BLaER1 (cell line): ENCODE data around the gene ADAP1.
"Not testable (repeated sequence)": the region's sequence is repeated elsewhere in the genome, so short reads cannot be mapped to it uniquely, and the experiment has no call there.

Experiments
- H3K27ac ChIP-seq: shearing (Covaris generic); formaldehyde crosslinking; 2 replicates; pipeline ENCODE4 v1.8.1; 2022
- H3K27me3 ChIP-seq: shearing (Covaris generic); formaldehyde crosslinking; 2 replicates; pipeline ENCODE4 v1.8.1; 2022
- H3K36me3 ChIP-seq: shearing (Covaris generic); formaldehyde crosslinking; 2 replicates; pipeline ENCODE4 v1.8.1; 2022
- H3K4me1 ChIP-seq: shearing (Covaris generic); formaldehyde crosslinking; 2 replicates; pipeline ENCODE4 v1.8.1; 2022
- H3K4me2 ChIP-seq: shearing (Covaris generic); formaldehyde crosslinking; 2 replicates; pipeline ENCODE4 v1.8.1; 2022
- H3K4me3 ChIP-seq: shearing (Covaris generic); formaldehyde crosslinking; 2 replicates; pipeline ENCODE4 v1.8.1; 2022
- H3K9ac ChIP-seq: shearing (Covaris generic); formaldehyde crosslinking; 2 replicates; pipeline ENCODE4 v1.8.1; 2022
- H3K9me3 ChIP-seq: shearing (Covaris generic); formaldehyde crosslinking; 2 replicates; pipeline ENCODE4 v1.8.1; 2022
- H4K20me1 ChIP-seq: shearing (Covaris generic); formaldehyde crosslinking; 2 replicates; pipeline ENCODE4 v1.8.1; 2022
- Cebpa-rat ChIP-seq: shearing (Covaris generic); IDR thresholded peaks from 2 replicates; pipeline ENCODE4 v1.8.1; 2022

Gene ADAP1

GRCh38 chr7:951881-952547, 2.5 kb downstream of the ADAP1 start:
- H3K27ac ChIP-seq: peak overlapping the region; percentile 81
- H3K36me3 ChIP-seq: peaks cover 12% of the 10 kb centered on the region
- H4K20me1 ChIP-seq: peaks cover 39% of the 10 kb centered on the region
- TF ChIP-seq Cebpa-rat: no peak
- H3K4me1 ChIP-seq: peaks cover 71% of the 10 kb centered on the region
- H3K9me3 ChIP-seq: no peaks in the 10 kb centered on the region
- no peak overlapping the region for H3K9ac ChIP-seq
- peak overlapping the region; percentile 99 for H3K4me2 ChIP-seq
- no peaks in the 10 kb centered on the region for H3K27me3 ChIP-seq
- H3K4me3 ChIP-seq: no peak overlapping the region

- Histone ChIP-seq H3K36me3 (peaks cover 26% of the 10 kb centered on the region), H3K27ac (peak overlapping the region; percentile 20), H3K27me3 (no peaks in the 10 kb centered on the region), H3K4me3 (no peak overlapping the region), H3K9me3 (no peaks in the 10 kb centered on the region), H3K4me1 (peaks cover 47% of the 10 kb centered on the region), H4K20me1 (peaks cover 59% of the 10 kb centered on the region), H3K9ac (no peak overlapping the region; the same call in 1 of the 2 replicates), H3K4me2 (peak overlapping the region; percentile 63)
- no peak for TF ChIP-seq Cebpa-rat
These were observed 5.2 kb downstream of the ADAP1 start for GRCh38 chr7:949021-949934.

GRCh38 chr7:947391-948210, 6.9 kb downstream of the ADAP1 start:
- H3K4me3 ChIP-seq: no peak overlapping the region
- H4K20me1 ChIP-seq: peaks cover 53% of the 10 kb centered on the region
- H3K9me3 ChIP-seq: no peaks in the 10 kb centered on the region
- H3K27me3 ChIP-seq: peaks cover 4% of the 10 kb centered on the region; the same call in 1 of the 2 replicates
- no peak overlapping the region for H3K27ac ChIP-seq
- H3K9ac ChIP-seq: no peak overlapping the region
- no peak overlapping the region for H3K4me2 ChIP-seq
- TF ChIP-seq Cebpa-rat: no peak
- H3K4me1 ChIP-seq: peaks cover 35% of the 10 kb centered on the region
- peaks cover 26% of the 10 kb centered on the region for H3K36me3 ChIP-seq

- Histone ChIP-seq H3K4me2 (no peak overlapping the region), H3K9me3 (no peaks in the 10 kb centered on the region), H3K27ac (no peak overlapping the region)
These were observed 8.1 kb downstream of the ADAP1 start for GRCh38 chr7:946256-946996.

GRCh38 chr7:945556-946255, 8.8 kb downstream of the ADAP1 start:
- H3K9me3 ChIP-seq: peaks cover 2% of the 10 kb centered on the region; the same call in 1 of the 2 replicates
- peaks cover 62% of the 10 kb centered on the region for H4K20me1 ChIP-seq
- peaks cover 9% of the 10 kb centered on the region; the same call in 1 of the 2 replicates for H3K27me3 ChIP-seq
- no peak overlapping the region for H3K4me2 ChIP-seq
- peaks cover 26% of the 10 kb centered on the region for H3K36me3 ChIP-seq
- peaks cover 25% of the 10 kb centered on the region for H3K4me1 ChIP-seq
- no peak overlapping the region for H3K9ac ChIP-seq
- no peak overlapping the region for H3K27ac ChIP-seq
- no peak for TF ChIP-seq Cebpa-rat
- no peak overlapping the region for H3K4me3 ChIP-seq

More at GRCh38 chr7:946256-946996, 8.1 kb downstream of the ADAP1 start:
- no peak overlapping the region for H3K4me3 ChIP-seq
- TF ChIP-seq Cebpa-rat: no peak
- H3K9ac ChIP-seq: no peak overlapping the region
- H3K27me3 ChIP-seq: peaks cover 9% of the 10 kb centered on the region; the same call in 1 of the 2 replicates
- peaks cover 26% of the 10 kb centered on the region for H3K36me3 ChIP-seq
- H4K20me1 ChIP-seq: peaks cover 54% of the 10 kb centered on the region
- H3K4me1 ChIP-seq: peaks cover 27% of the 10 kb centered on the region

- Histone ChIP-seq H3K27ac (no peak overlapping the region), H3K4me2 (no peak overlapping the region), H3K27me3 (peaks cover 9% of the 10 kb centered on the region; the same call in 1 of the 2 replicates), H3K9me3 (peaks cover 8% of the 10 kb centered on the region; the same call in 1 of the 2 replicates), H3K4me3 (no peak overlapping the region), H3K9ac (no peak overlapping the region), H3K36me3 (peaks cover 29% of the 10 kb centered on the region), H3K4me1 (peaks cover 24% of the 10 kb centered on the region), H4K20me1 (peaks cover 67% of the 10 kb centered on the region)
- TF ChIP-seq Cebpa-rat: no peak
These were observed 9.3 kb downstream of the ADAP1 start for GRCh38 chr7:945147-945555.

GRCh38 chr7:944744-945143, 9.7 kb downstream of the ADAP1 start:
- H3K9ac ChIP-seq: no peak overlapping the region
- no peak overlapping the region for H3K27ac ChIP-seq
- H3K9me3 ChIP-seq: peaks cover 12% of the 10 kb centered on the region; the same call in 1 of the 2 replicates
- H3K4me1 ChIP-seq: peaks cover 20% of the 10 kb centered on the region
- H3K36me3 ChIP-seq: peaks cover 31% of the 10 kb centered on the region
- H3K4me2 ChIP-seq: no peak overlapping the region
- H3K4me3 ChIP-seq: no peak overlapping the region
- H3K27me3 ChIP-seq: peaks cover 9% of the 10 kb centered on the region; the same call in 1 of the 2 replicates
- no peak for TF ChIP-seq Cebpa-rat
- peaks cover 67% of the 10 kb centered on the region for H4K20me1 ChIP-seq

- H3K9ac ChIP-seq, H3K4me2 ChIP-seq, H3K27me3 ChIP-seq, H3K27ac ChIP-seq, H3K4me3 ChIP-seq: not testable (repeated sequence)
- peaks cover 11% of the 10 kb centered on the region; the same call in 1 of the 2 replicates for H3K4me1 ChIP-seq
- H4K20me1 ChIP-seq: peaks cover 58% of the 10 kb centered on the region
- H3K36me3 ChIP-seq: peaks cover 27% of the 10 kb centered on the region; the same call in 1 of the 2 replicates
- H3K9me3 ChIP-seq: peaks cover 13% of the 10 kb centered on the region; the same call in 1 of the 2 replicates
These were observed 10.7 kb downstream of the ADAP1 start for GRCh38 chr7:943793-944192.
